Measurements from ENCODE around the gene CLEC19A.

Gene CLEC19A

DNA sequence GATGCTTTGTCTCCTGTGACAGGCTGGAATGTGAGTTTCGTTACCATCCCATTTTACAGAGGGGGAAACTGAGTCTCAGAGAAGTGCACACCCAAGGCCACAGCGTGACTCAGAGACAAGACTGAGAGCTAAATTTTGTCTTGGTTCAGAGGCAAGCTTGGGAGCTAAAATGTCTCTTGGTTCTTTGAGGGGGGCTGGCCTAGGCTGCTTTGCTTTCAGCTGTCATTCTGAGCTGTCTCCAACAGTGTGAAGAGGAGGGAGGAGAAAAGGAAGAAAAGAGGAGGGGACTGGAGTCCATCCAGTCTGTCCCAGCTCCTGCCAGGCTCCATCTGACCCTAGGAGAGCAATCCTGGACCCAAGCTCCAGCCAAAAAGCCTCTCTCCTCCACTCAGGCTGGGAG, at the start of gene CLEC19A:
Gene CLEC19A (plus strand): TSS at position 301 of the 400 bp plus-strand sequence. CDS start 121 bp downstream, outside the sequence.
- TF ChIP-seq, protein P1, sequence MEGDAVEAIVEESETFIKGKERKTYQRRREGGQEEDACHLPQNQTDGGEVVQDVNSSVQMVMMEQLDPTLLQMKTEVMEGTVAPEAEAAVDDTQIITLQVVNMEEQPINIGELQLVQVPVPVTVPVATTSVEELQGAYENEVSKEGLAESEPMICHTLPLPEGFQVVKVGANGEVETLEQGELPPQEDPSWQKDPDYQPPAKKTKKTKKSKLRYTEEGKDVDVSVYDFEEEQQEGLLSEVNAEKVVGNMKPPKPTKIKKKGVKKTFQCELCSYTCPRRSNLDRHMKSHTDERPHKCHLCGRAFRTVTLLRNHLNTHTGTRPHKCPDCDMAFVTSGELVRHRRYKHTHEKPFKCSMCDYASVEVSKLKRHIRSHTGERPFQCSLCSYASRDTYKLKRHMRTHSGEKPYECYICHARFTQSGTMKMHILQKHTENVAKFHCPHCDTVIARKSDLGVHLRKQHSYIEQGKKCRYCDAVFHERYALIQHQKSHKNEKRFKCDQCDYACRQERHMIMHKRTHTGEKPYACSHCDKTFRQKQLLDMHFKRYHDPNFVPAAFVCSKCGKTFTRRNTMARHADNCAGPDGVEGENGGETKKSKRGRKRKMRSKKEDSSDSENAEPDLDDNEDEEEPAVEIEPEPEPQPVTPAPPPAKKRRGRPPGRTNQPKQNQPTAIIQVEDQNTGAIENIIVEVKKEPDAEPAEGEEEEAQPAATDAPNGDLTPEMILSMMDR (conservative IDR thresholded peaks at IDR 0.05; ENCODE audit: low read length): no peak
- no peak for TF ChIP-seq EZH2phosphoT487 (IDR thresholded peaks at IDR 0.05; ENCODE audit: borderline replicate concordance)
- H3F3A ChIP-seq (ENCODE audit: low read depth): no peaks in the 10 kb centered on the region

DNA sequence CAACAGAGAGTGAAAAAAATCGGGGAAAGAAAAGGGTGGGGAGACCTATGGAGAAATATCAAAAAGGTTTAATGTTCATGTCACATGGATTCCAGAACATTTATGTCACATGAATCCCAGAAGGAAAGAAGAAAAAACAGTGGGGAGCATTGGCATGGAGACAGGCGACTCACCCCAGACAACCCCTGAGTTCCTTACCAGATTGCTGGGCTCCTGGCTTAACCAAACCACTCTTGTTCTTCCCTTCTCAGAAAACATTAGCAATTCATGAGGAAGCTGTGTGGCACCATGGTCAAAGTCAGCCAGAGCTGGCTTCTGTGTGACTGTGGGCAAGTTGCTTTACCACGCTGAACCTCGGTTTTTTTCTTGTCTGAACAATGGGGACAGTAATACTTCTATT, 49.6 kb upstream of the CLEC19A start:
- Histone ChIP-seq H3F3A (ENCODE audit: low read depth) (no peaks in the 10 kb centered on the region), H3K9me3 (ENCODE audit: insufficient read depth, low read depth, low read length) (peaks cover 43% of the 10 kb centered on the region; the same call in 1 of the 2 replicates), H3K9me2 (replicated peaks; ENCODE audit: low read depth, low read length) (no peaks in the 10 kb centered on the region), H4K20me1 (ENCODE audit: insufficient read depth, low read length, poor library complexity, severe bottlenecking) (no peaks in the 10 kb centered on the region), H3K4me3 (ENCODE audit: low read length, poor library complexity, severe bottlenecking) (no peak overlapping the region), H3K27me3 (ENCODE audit: insufficient read depth, low read length, poor library complexity, severe bottlenecking) (no peaks in the 10 kb centered on the region), H3K36me3 (ENCODE audit: insufficient read depth, low read length) (no peaks in the 10 kb centered on the region), H3K9ac (ENCODE audit: low read depth, low read length, poor library complexity, severe bottlenecking) (no peak overlapping the region), H3K4me1 (ENCODE audit: insufficient read depth, low read length, poor library complexity, severe bottlenecking) (no peaks in the 10 kb centered on the region), H2AFZ (ENCODE audit: low read length) (no peak overlapping the region), H3K79me2 (ENCODE audit: insufficient read depth, low read length) (no peaks in the 10 kb centered on the region), H3K4me2 (ENCODE audit: low read depth, low read length, poor library complexity, severe bottlenecking) (no peak overlapping the region)
- no peak for TF ChIP-seq EZH2phosphoT487 (IDR thresholded peaks at IDR 0.05; ENCODE audit: borderline replicate concordance)
- TF ChIP-seq, protein P1 (conservative IDR thresholded peaks at IDR 0.05; ENCODE audit: low read length): no peak

More for the DNA sequence above, at the start of gene CLEC19A:
- H3K27me3 ChIP-seq (ENCODE audit: insufficient read depth, low read length, poor library complexity, severe bottlenecking): no peaks in the 10 kb centered on the region
- H3K4me2 ChIP-seq (ENCODE audit: low read depth, low read length, poor library complexity, severe bottlenecking): no peak within 1 kb of the TSS
- no peaks in the 10 kb centered on the region; the same call in 1 of the 2 replicates for H3K9me3 ChIP-seq (ENCODE audit: insufficient read depth, low read depth, low read length)
- H3K79me2 ChIP-seq (ENCODE audit: insufficient read depth, low read length): no peaks in the 10 kb centered on the region
- no peak within 1 kb of the TSS for H2AFZ ChIP-seq (ENCODE audit: low read length)
- no peaks in the 10 kb centered on the region for H4K20me1 ChIP-seq (ENCODE audit: insufficient read depth, low read length, poor library complexity, severe bottlenecking)
- no peaks in the 10 kb centered on the region for H3K36me3 ChIP-seq (ENCODE audit: insufficient read depth, low read length)
- H3K9ac ChIP-seq (ENCODE audit: low read depth, low read length, poor library complexity, severe bottlenecking): no peak within 1 kb of the TSS
- H3K4me1 ChIP-seq (ENCODE audit: insufficient read depth, low read length, poor library complexity, severe bottlenecking): no peaks in the 10 kb centered on the region
- H3K4me3 ChIP-seq (ENCODE audit: low read length, poor library complexity, severe bottlenecking): no peak within 1 kb of the TSS
- H3K9me2 ChIP-seq (replicated peaks; ENCODE audit: low read depth, low read length): no peaks in the 10 kb centered on the region

DNA sequence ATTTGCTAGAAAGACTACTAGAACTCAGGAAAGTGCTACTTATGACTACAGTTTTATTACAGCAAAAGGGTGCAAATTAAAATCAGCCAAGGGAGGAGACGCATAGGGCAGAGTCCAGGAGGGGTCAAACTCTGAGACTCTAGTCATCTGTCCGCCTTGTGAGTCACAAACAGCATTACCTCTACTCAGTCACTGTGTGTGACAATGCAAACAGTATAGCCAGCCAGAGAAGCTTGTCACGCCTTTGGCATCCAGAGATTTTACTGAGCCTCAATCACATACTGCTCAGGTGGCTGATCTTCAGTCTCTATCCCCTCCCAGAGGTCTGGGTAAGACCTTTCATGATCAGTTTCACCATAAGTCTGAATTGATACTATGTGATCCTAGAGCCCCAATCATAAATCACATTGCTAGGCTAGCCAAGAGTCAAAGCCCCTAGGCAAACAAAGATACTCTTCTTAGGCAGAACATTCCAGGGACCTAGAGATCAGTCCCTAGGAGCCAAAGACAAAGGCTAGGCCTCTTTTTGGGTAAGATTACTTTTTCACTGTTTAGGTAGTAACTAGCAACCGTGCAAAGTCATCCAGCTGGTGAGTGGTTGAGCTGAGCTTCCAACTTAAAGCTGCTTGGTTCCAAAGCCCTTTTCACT, 48.8 kb upstream of the CLEC19A start:
- Histone ChIP-seq H2AFZ (ENCODE audit: low read length) (no peak overlapping the region), H3K79me2 (ENCODE audit: insufficient read depth, low read length) (no peaks in the 10 kb centered on the region), H3K4me1 (ENCODE audit: insufficient read depth, low read length, poor library complexity, severe bottlenecking) (no peaks in the 10 kb centered on the region), H3F3A (ENCODE audit: low read depth) (no peaks in the 10 kb centered on the region), H3K27me3 (ENCODE audit: insufficient read depth, low read length, poor library complexity, severe bottlenecking) (no peaks in the 10 kb centered on the region), H3K4me3 (ENCODE audit: low read length, poor library complexity, severe bottlenecking) (no peak overlapping the region), H4K20me1 (ENCODE audit: insufficient read depth, low read length, poor library complexity, severe bottlenecking) (no peaks in the 10 kb centered on the region), H3K4me2 (ENCODE audit: low read depth, low read length, poor library complexity, severe bottlenecking) (no peak overlapping the region), H3K9me2 (replicated peaks; ENCODE audit: low read depth, low read length) (no peaks in the 10 kb centered on the region), H3K9me3 (ENCODE audit: insufficient read depth, low read depth, low read length) (peaks cover 40% of the 10 kb centered on the region; the same call in 1 of the 2 replicates), H3K36me3 (ENCODE audit: insufficient read depth, low read length) (no peaks in the 10 kb centered on the region), H3K9ac (ENCODE audit: low read depth, low read length, poor library complexity, severe bottlenecking) (no peak overlapping the region)
- TF ChIP-seq, protein P1 (conservative IDR thresholded peaks at IDR 0.05; ENCODE audit: low read length): no peak
- TF ChIP-seq EZH2phosphoT487 (IDR thresholded peaks at IDR 0.05; ENCODE audit: borderline replicate concordance): no peak

Measured in Loucy (cell line).